Activated T-cell treated with anti-CD3 and anti-CD28 coated beads, Interleukin-2, amount 50 U/mL, for 48 hours (primary cell): ENCODE results near the gene SIK3.
"Not testable (repeated sequence)": the region's sequence is repeated elsewhere in the genome, so short reads cannot be mapped to it uniquely, and the experiment has no call there.

ENCODE experiments used
- DNase-seq, 2 experiments: peaks; one replicate each; pipeline ENCODE4 v3.0.0-alpha.2; 2020

Gene SIK3

DNA sequence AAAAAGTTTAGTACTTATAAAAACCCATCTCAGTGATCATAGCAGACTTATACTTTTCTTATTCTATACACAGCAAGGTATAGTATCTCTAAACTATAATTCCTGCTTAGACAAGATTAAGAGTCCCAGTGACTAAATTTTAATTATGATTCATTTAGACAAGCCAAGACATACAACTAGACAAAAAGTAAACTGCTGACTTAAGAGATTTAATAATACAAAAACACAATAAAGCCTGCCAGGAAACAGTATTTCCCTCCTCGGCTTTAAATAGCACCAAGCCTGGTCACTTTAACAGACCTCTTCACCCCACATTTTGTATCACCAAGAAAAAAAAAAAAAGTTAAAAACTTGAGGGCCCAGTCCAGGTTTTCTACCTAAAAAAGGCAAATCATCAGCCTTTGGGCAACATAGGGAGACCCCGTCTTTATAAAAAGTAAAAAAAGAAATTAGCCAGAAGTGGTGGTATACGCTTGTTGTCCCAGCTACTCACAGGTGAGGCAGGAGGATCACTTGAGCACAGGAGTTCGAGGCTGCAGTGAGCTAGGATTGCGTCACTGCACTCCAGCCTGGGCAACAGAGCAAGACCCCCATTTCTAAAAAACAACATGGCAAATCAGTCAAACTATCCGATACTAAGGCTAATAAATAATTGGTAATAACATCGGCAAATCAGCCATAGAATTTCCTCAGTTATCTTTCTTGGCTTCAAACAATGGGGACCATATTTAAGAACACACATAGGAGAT, 53.8 kb downstream of the SIK3 start:
- DNase-seq: no peak

DNA sequence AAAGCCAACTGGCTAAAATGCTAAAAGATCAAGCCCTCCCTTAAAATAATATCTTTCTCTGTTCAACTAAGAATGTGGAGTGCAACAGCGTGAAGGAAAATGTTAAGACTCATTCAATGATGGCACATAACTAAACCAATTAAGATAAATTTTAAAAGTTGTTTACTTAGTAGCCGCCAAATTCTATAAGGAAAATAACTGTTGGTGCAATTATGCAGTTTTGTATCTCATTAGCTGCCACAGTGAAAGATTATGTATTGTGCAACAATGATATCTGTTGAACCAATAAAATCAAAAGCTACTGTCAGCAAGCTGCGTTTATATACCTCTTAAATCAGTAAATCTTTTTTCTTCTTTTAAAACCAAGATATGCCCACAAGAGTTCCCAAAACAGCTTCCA, 55.5 kb downstream of the SIK3 start:
- DNase-seq: no peak

DNA sequence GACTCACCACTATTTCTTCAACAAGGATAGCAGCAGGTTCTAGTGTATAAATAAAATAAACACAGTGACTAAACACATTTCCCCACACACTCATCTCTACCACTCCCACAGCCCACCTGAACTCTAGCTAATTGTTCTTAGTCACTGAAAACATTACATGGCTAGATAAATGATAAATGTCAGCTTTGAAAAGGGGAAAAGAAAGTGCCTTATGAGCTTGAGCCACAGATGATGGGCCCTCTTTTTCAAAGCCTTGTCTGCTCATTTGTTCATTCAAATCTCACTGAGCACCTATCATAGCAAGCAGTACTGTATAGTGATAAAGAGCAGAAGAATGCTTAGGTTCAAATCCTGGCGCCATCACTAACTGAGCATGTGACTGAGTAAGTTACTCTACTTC, 58.3 kb downstream of the SIK3 start:
- no peak for DNase-seq

DNA sequence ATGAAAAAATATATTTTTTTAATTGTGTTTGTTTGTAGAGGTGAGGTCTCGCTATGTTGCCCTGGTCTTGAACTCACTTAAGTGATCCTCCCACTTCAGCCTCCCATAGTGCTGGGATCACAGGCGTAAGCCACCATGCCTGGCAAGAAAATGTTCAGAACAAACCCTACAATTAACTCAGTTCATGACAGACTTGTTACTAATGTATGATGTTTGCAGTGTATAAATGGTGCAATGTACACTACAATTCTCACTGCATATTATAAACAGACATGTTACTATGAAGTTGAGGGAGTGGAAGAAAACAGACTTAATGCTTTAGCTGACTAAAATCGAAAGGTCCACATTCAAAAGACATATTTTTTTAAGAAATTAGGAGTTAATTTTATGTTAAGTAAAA, 59.0 kb downstream of the SIK3 start:
- no peak for DNase-seq

DNA sequence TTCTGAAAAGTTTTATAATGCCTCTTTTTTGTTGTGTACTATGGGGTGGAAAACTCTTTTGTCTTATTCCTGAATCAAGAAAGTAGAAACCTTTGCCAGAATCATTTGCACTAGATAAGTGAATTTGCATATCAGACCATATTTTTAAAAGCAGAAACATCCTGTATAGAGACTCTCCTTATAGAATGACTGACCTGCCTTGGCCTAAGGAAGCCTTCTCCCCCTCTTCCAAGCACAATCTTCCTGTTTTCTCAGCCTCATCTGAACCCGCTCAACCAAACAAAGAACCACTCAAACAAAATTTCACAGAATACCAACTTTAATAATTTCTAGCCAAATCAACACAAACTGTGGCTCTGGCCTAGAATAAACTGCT, 60.3 kb downstream of the SIK3 start:
- no peak for DNase-seq

DNA sequence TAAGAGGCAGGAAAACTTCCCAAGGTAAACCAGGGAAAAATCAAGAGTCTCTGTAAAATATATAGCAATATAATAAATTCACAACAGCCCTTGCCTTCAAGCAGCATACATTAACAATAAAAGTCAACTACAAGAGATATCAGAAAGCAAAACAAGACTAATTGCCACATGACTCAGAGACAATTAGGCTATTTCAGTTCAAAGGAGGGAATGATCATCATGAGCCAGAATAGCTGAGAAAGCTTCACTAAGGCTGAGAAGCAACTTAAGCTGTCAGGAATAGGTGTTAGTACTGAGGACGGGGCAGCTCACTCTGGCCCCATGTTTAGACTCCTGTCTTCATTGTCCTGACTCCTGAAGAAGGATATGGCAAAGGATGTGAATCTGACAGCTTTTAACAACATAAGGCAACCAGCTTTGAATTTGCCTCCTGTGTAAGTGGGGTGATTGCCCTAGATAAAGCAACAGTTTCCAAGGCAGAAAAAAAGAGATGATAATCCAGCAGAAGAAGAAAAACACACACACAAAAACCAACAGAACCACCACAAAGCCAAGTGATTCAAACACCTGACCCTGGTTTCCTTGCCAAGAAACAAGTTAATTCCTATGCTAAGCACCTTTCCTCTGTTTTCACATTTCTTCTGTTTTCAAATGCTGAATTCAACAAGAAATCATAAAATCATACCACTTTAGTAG, 60.8 kb downstream of the SIK3 start:
- DNase-seq: no peak

DNA sequence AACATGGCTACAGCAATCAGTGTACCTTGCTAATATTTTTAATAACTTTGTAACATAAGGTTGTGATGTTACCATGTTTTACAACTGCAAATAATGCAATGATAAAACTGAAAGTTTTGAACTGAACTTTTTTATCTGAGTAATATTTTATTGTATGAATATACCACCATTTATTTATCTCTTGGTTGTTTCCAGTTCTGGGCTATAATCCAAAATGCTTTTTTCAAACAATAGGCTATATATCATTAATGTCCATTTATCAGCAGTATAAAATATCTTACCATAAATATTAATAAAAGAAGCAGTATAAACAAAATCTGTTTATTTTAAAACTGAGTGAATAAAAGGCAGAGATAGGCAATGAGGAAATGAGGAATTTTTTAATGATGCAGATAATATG, 63.3 kb downstream of the SIK3 start:
- DNase-seq: no peak

DNA sequence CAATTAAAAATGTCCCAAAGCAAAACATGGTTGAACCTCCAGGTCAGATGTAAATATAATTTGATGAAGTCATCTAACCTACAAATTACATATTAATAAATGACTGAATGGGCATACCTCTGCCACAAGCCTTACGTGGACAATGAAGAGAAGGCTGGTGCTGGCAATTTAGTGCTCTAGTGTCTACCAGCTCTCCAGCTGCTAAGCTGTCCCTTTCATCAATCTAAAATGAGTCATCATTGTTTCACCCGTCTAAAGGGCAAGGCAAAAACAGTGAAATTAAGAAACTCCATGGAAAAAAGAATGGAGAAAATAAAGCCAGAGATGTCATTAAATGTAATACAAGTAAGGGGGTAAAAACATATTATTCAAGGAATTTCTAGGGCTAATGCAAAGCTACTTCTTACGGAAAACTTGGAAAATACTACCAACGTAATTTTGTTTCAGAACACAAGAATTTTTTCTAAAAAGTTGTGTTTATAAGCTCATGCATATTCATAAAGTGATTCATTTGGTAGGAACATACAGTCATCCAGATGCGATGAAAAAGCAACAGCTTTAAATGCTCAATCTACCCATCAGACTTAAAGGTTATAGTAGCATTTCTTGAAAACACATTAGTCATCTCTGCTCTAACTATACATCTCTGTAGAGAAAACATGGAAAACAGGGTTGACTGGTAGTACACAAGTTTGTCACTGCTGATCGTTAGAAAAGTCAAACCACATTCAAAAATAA, 71.5 kb downstream of the SIK3 start:
- no peak for DNase-seq

DNA sequence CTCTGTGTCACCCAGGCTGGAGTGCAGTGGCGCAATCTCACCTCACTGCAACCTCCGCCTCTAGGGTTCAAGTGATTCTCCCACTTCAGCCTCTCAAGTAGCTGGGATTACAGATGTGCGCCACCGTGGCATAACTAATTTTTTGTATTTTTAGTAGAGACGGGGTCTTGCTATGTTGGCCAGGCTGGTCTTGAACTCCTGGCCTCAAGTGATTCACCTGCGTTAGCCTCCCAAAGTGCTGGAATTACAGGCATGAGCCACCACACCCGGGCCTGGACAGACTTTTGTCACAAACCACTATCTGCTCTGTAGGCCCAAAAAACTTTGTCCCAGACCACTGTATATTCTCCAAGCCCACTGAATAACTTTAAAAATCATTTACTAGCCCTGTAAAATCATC, 74.5 kb downstream of the SIK3 start:
- not testable (repeated sequence) for DNase-seq

DNA sequence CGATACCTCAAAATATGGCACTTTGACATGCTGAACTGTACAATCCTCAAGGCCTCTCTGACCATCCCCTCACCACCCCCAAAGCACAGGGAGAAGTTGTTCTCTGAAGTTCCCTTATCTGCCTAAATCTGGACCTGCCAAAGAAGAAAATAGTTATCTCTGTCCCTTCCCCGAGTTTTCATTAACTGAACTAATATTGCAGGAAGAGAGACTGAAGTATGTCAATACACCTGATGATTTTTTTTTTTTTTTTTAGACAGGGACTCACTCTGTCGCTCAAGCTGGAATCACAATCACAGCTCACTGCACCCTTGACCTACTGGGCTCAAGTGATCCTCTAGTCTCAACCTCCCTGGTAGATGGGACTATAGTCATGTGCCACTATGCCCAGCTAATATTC, 75.0 kb downstream of the SIK3 start:
- DNase-seq: no peak

DNA sequence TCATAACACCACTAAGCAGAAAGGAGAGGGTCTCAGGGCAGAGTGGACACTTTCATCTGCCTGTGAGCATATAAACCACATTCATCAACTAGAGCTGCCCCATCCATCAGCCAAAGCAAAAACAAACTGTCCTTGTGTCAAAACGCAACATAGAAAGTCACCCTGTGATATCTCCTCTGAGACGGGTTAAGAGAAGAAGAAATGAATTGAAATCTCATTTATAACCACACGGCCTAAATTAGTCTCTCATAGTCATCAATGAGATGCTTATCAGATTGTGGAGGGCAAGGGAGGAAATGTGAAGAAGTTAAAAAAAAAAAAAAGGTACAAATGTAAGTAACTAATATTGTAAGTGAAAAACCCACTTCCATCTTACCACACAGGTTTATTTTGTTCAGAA, 75.7 kb downstream of the SIK3 start:
- no peak for DNase-seq

DNA sequence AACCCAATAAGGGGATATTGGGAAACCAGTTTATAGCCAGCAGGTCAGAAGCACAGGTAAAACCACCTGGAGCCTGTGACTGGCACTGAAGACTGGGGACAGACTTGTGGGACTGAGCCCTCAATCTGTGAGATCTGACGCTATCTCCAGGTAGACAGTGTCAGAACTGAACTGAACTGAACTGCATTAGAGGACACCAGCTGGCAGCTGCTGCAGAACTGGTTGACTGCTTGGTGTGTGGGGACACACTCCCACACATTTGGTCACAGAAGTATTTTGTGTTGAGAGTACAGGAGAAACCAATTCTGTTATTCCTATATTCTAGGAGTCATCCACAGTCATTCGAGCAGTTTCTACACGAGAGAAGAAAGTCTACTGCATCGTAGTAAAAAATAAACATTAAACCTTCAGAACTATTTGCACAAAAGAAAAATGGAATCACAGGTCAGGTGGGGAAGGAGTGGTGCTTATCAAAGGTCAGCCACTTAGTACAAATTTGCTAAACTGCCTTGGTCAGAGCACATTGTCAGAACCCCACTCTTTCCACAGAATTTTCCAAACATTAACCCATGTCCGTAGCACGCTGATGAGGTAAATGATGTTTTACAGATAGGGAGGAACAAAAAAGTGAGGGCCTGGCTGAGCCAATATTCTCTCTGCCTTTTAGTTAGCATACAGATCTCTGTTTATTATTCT, 77.2 kb downstream of the SIK3 start:
- DNase-seq: no peak

DNA sequence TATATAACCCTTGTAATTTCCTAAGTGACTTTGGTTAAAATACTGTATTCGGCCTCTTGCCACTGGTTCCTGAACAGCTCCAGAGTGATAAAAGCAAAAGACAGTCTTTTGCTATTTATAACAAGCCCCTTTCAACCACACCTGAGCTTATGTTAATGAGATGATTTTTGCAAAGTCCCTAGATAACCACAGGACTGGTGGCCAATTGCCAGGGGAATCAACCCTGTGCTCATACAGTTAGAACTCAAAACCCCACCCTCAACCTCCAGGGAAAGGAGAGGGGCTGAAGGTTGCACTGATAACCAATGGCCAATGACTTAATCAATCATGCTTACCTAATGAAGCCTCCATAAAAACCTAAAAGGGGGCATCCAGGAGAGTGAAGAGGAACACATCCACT, 77.9 kb downstream of the SIK3 start:
- DNase-seq: no peak

DNA sequence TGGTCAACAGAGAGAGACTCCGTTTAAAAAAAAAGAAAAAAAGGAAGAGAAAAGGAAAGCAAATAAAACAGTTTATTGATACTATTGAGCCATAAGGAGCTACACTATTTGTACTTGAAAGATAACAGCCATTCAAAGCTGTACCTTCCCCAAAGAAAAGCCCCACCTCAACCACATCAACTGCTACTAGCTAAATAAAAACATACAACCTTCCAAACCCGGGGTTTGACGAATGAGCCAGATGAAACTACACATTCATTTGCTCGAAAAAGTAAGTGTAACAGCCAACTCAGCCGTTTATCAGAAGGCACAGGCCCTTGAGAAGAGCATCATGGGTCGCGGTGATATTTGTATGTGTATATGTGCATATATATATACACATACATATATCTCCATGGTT, 78.4 kb downstream of the SIK3 start:
- no peak for DNase-seq

DNA sequence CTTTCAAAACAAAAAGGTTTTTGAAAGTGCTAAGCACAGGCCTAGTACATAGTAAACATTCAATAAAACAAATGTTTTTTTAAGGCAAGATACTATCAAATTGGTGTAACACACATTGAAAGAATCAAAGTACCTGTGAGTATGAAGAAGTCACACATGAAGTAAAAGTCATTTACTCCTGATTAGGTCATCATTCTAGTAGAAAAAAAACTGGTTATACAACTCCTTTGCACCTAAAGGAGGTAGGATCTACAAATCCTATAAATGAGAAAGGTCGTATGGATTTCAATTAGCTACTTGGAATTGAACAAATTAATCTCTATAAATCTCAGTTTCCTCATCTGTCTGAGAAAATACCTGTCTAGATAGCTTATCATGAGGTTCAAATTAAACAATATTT, 80.8 kb downstream of the SIK3 start:
- DNase-seq: no peak

DNA sequence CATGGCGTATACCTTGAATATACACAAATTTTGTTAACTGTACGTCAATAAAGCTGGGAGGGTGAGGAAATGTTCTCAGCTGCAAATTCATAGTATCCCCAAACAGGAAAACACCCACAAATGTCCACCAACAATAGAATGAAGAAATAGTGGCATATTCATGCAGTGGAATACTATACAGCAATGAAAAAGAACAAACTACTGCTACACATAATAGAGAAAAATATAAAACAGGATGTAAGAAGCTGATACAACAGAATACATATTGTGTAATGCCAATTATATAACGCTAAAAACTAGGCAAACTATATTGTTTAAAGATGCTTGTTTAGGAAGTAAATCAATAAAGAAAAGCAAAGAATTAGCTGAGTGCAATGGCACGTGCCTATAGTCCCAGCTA, 81.5 kb downstream of the SIK3 start:
- DNase-seq: no peak

DNA sequence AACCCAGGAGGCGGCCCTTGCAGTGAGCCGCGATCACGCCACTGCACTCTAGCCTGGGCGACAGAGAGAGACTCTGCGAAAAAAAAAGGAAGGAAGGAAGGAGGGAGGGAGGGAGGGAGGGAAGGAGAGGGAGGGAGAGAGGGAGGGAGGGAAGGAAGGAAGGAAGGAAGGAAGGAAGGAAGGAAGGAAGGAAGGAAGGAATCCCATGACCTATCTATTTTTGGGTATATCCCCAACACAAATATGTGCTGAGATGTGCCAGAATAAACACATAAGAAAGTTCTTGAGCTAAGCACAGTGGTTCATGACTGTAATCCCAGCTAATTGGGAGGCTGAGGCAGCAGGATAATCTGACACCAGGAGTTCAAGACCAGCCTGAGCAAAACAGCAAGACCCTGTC, 82.0 kb downstream of the SIK3 start:
- DNase-seq: no peak

DNA sequence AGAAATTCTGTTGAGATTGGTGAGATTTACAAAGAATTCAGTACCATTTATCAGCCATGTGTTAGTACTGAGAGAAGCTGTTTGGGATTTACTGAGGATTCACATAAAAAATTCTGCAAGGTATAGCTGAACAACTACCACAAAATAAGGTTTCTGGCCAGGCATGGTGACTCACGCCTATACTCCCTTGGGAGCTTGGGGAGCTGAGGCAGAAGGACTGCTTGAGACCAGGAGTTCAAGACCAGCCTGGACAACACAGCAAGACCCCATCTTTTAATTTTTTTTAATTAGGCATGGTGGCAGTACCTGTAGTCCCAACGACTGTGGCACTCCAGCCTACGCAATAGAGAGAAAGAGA, 86.7 kb downstream of the SIK3 start:
- peak; percentile 49 to 59 for DNase-seq

DNA sequence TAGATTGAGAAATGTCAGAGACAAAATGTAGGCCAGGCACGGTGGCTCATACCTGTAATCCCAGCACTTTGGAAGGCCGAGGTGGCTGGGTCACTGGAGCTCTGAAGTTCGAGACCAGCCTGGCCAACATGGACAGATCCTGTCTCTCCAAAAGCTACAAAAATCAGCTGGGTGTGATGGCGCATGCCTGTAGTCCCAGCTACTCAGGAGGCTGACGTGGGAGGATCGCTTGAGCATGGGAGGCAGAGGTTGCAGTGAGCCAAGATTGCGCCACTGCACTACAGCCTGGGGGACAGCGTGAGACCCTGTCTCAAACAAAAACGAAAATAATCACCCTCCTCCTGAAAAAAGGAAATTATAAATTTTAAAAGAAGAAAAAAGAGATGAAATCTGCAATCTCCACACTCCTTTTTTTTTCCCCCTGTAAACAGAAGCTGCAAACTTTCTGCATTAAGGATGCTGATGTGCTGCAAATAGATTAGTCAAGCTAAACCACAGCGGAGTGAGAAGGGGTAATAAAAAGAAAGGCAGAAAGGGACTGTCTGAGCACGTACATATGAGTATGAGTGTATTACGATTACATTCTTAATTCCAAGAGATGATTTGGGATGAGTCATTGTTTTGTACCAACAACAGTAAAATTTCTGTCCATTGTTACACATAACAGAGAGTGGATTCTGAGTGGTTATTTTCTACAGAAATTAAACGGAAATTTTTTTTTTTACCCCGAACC, 87.3 kb downstream of the SIK3 start:
- DNase-seq: no peak

DNA sequence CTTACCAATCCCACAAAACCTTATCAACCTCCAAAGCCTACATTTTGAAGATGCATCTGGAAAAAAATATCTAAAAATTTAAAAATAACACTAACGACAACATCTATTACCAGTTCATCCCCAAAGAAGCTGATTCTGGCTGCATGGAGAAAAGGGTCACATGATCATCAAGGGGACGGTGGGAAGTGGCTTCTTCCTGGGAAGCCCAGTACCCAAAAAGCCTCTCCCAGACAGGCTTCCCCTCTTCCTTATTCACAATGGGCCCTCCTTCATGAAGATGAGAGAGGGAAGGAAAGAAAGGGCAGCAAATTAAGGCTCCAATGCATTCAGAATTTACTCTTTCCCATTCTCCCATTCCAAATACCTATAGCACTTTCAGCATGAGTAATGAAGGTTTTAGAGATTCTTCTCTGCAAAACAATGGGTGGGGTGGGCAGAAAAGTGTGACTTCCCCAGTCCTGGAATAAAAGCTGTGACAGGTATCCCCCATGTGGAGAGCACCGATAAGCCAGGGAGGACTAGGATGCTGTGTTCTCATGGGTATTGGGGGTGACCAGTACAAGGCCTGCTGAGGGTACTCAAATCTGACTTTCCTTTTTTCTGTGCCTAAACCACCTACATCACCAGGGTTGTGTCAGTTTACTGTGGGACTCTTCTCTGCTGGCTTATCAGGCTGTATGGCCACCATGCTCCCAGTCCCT, 88.2 kb downstream of the SIK3 start:
- no peak for DNase-seq

DNA sequence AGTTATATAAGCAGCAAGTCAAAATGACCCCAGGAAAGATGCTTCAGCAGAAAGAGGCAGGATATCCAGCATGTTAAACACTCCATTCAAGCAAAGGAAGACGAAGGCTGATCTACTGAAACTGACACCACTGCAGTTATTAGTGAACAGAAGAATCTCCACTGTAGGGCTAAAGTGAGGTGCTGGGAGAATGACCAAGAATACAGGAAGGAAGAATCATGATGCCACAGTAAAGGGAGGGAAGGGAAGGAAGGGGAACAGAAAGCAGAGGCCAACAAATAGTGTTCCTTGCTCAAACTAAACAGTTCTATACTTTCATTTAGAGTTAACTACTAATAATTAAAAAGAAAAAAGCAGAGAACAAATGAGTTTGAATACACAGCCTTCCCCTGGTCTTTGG, 92.5 kb downstream of the SIK3 start:
- DNase-seq: no peak

DNA sequence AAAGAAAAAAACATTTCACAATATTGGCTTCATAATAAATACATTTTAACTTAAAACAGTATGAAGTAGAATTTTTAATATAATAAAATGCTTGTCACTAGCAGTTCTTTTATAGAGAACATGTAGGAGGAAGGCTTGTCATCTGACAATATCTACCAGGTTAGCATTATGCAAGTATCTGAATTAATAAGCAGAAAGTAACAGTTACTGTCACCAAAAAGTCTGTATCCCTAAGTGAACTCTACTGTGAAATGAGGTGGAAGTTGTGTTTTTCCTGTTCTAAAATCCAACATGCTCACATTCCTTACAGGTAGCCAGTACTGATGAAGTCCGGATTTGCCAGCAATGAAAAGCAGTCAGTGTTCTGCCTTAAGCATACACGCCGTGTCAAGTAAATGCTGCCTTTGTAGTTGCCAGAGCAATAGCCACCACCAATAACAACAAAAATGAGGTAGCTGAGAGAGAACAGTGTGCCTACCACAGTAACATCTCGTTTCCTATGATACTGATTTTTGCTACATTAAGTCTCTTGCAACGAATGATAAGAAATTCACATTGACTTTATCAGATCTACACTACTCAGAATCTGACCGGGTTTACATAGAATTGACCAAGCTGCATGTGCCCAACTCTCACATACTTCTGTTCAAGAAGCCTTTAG, 95.5 kb downstream of the SIK3 start:
- peak; percentile 46 to 52 for DNase-seq
